GM13977 (cell line): ENCODE data around the gene PTPRK.

ENCODE experiments used
- DNase-seq: peaks from one replicate; pipeline ENCODE4 v3.0.0; 2012; ENCODE audit warnings: low spot score
- in situ Hi-C: fragments of 300-500 bp; cut with MboI; formaldehyde crosslinking; loops from one replicate; pipeline ENCODE4 v1.12.0; 2022; ENCODE audit warnings: low sequenced_read_pairs, low pct_unique_long_range_greater_than_20kb, mixed read lengths, inconsistent platforms; ENCODE audit not compliant: unreplicated experiment
- TF ChIP-seq, protein P1 (sequence below): IDR thresholded peaks from 2 replicates; pipeline ENCODE4 v1.5.1; 2012; ENCODE audit warnings: mild to moderate bottlenecking, control low read depth; ENCODE audit not compliant: insufficient read depth; ENCODE audit errors: extremely low read depth, missing control alignments

The PTPRK gene

DNA sequence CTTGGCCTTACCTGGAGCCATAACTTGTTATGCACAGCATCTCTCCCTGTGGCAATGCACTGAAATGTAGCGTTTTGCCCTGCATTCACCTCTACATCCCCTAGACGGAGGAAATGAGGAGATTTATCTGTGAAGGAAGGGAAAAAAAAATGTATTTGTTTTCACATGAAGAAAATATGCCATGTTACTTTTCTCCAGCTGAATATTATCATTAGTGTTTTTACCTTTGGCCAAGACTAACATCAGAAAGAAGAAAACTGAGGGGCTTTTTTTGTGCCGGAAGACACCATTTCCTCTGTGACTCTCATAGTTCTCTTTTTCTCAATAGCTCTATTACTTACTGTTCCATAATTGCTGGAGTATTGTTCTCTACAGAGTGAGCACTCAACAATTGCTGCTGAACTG lies 280.4 kb downstream of the PTPRK start:
- in situ Hi-C loops: no loop called here
- TF ChIP-seq, protein P1, sequence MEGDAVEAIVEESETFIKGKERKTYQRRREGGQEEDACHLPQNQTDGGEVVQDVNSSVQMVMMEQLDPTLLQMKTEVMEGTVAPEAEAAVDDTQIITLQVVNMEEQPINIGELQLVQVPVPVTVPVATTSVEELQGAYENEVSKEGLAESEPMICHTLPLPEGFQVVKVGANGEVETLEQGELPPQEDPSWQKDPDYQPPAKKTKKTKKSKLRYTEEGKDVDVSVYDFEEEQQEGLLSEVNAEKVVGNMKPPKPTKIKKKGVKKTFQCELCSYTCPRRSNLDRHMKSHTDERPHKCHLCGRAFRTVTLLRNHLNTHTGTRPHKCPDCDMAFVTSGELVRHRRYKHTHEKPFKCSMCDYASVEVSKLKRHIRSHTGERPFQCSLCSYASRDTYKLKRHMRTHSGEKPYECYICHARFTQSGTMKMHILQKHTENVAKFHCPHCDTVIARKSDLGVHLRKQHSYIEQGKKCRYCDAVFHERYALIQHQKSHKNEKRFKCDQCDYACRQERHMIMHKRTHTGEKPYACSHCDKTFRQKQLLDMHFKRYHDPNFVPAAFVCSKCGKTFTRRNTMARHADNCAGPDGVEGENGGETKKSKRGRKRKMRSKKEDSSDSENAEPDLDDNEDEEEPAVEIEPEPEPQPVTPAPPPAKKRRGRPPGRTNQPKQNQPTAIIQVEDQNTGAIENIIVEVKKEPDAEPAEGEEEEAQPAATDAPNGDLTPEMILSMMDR: no peak
- no peak for DNase-seq

DNA sequence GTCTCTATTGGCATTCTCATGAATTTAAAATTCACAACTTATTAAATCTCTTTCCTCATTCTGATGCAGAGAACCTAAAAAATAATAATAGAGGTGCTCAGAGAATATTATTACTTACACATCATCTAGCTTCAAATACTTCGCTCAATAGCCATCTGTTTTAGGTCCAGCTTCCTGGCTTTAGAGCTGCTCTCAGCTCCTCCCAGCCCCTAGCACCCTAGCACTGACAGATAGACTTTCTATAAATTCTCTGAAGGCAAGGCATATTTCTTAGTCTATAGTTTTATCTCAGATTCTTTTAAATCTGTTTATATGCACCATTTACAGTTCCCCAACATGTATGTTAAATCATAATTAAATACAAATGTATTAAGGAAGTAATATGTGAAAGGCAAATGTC lies 281.3 kb downstream of the PTPRK start:
- TF ChIP-seq, protein P1: no peak
- DNase-seq: no peak
- in situ Hi-C loops: no loop called here

DNA sequence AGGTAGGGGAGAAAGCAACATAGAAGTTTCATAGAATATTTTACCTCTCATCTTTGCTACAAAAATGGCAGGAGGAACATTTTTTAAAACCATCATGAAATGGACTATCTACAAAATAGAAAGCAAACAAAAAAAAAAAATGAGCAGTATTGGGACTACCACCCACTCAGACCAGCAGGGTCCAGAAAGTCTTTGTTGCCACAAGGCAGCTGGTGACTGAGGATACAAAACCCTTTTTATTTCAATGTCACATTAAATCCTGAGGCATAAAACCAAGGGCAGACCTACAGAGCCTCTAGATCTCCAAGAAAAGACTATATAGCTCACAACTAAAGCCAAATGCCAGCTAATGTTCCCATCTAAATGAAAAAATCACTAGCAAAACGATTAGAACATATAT lies 282.2 kb downstream of the PTPRK start:
- in situ Hi-C loops: no loop called here
- TF ChIP-seq, protein P1: no peak
- no peak for DNase-seq

DNA sequence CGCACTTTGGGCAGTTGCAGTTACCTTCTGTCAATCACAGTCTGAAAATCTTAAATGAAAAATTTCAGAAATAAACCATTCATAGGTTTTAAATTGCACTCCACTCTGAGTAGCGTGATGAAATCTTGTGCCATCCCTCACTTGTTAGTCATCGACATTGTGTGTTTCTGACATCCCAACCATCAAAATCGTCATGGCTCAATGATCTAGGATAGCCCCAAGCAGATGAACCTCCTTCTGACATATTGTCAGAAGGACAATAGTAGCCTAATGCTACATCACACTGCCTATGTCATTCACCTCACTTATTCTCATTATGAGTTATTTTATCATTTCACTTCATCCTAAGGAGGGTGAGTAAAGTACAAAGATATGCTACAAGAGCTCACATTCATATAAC lies 284.8 kb downstream of the PTPRK start:
- in situ Hi-C loops: no loop called here
- DNase-seq: no peak
- TF ChIP-seq, protein P1: no peak

DNA sequence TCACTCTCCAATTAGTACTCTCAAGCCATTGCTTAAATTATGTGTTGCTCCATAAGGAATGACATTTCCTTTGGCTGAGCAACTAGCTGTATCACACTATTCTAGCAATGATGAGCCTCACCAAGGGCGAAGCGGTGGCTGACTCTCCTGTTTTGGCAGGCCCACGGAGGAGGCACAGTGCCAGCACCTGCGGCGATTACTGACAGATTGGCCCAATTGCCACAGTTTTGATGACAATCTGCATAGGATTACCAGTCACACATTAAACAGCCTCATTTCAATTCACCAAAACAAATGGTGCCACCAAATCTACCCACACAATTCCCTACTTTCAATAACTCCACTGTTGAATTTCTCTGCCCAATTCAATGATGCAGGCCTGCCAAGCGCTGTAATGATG lies 286.9 kb downstream of the PTPRK start:
- in situ Hi-C loops: no loop called here
- DNase-seq: no peak
- TF ChIP-seq, protein P1: no peak

DNA sequence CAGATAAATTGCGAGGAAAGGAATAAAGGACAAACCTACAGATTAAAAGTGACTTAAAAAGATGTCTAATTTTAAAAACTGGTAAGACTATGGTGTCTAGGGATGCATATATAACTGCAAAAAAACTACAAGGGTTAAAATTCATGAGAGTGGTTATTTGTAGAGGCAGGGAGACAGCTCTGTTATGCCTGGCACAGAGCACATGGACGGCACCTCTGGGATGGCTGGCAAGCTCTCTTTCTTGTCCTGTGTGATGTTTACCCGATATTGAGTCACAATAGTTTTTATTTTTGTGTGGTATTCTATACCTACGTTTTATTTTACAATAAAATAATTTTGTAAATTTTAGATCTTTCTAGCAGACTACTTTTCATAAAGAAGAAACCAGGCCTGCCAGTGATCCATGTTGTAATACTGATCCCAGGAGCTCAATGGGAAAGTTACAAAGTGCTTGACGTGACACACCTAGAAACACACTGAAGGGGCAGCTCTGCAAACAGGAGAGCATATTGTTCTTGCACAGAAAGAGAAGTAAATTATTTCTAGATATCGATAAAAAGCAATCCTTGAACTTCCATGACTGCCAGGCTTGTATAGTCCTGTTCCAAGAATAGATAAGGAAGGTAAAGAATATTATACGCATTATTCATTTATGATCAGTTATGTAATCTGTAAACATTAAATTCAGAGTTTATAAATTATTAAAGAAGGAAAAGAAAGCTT lies 290.0 kb downstream of the PTPRK start:
- TF ChIP-seq, protein P1: no peak
- DNase-seq: no peak
- in situ Hi-C loops: no loop called here
